IPS-NIHi11 (cell line): ENCODE measurements around the gene SPINK4.

Experiments used
- DNase-seq: peaks from one replicate; pipeline ENCODE4 v3.0.0; 2012; ENCODE audit warnings: mixed read lengths, low spot score

Gene SPINK4

DNA sequence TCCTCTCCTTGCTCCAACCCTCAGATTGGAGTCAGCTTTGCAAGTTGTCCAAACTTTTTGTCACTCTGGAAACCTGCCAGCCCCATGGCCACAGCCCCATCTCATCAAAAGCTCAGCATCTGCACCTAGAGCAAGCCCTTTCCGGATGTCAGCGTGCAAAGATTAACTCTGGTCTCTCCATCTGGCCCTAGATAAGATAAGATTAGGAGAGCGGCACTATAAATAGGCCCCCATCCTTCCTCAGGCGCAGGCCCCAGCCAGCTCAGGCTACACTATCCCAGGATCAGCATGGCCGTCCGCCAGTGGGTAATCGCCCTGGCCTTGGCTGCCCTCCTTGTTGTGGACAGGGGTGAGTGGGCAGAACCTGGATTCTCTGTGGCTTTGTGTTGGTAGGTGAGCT, at the start of gene SPINK4:
SPINK4 (plus strand) TSS at position 247 of the 400 bp plus-strand sequence; CDS start at position 289, 42 bp downstream.
- no peak for DNase-seq

GRCh38 chr9:33192493-33193255, 47.3 kb upstream of the SPINK4 start:
- no peak for DNase-seq

DNA sequence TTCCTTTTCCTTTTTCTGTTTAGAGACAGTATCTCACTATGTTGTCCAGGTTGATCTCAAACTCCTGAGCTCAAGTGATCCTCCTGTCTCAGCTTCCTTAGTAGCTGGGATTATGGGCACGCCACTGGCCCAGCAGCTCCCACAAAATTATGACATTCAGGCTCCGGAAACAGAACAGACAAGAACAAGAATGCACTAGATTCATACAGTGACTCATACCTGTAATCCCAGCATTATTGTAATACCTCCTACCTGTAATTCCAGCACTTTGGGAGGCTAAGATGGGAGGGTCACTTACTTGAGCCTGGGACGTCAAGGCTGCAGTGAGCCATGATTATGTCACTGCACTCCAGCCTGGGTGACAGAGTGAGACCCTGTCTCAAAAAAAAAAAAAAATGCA, 46.1 kb upstream of the SPINK4 start:
- no peak for DNase-seq

GRCh38 chr9:33196736-33197135, 43.2 kb upstream of the SPINK4 start:
- no peak for DNase-seq

- no peak for DNase-seq
Observed at GRCh38 chr9:33197279-33198152, 42.5 kb upstream of the SPINK4 start.

- no peak for DNase-seq
Observed at GRCh38 chr9:33198165-33198564, 41.8 kb upstream of the SPINK4 start.

DNA sequence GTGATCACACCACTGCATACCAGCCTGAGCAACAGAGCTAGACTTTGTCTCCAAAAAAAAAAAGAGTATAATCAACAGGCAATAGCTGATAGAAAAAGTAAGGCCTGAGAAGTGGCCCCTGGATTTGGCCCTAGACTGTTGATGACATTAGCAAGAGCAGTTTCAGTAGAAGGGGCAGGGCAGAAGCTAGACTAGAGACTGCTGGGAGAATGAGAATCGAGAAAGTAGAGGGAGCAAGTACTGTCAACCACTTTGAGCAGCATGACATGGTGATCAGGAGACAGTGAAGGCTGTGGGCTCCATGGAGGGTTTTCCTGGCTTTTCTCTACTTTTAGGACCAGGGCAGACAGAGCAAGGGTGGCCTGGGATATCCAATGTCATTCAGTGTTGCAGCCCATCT, 37.9 kb upstream of the SPINK4 start:
- DNase-seq = no peak

- DNase-seq = no peak
Observed at GRCh38 chr9:33202552-33203201, 37.3 kb upstream of the SPINK4 start.

DNA sequence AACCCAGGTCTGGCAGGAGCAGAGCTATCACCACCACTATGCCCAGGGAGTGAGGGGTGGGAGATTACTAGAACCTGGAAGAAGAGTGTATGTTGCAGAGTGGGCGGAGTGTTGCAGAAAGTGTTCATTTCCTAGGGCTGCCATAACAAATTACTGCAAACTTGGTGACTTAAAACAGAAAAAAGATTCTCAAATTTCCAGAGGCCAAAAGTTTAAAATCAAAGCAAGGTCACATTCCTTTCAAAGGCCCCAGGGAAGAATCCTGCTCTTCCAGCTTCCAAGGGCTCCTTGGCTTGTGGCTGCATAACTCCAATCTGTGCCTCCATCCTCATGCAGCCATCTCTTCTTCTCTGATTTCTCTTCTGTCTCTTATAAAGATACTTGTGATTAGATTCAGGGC, 30.6 kb upstream of the SPINK4 start:
- DNase-seq = no peak

DNA sequence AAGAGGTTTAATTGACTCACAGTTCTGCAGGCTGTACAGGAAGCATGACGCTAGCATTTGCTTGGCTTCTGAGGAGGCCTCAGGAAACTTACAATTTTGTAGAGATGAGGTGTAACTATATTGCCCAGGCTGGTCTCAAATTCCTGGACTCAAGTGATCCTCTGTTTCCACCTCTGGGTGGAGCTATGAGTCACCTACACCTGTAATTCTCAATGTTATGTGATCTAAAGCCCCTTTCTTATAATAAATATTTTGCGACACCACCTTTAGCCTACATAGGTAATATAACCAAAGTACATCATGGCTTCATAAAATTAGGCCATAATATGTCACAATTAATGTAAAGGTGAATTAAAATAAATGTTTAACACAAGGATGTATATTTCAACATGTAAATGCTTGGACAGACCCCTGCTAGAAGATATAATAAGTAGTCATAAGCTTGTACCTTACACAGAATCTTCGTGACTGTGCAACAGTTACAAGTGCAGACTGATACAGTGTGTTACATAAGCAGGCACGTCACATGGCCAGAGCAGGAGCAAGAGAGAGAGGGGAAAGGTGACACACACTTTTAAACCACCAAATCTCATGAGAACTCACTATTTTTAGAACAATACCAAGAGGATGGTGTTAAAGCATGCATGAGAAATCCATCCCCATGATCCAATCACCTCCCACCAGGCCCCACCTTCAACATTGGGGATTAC, 29.8 kb upstream of the SPINK4 start:
- DNase-seq = no peak

DNA sequence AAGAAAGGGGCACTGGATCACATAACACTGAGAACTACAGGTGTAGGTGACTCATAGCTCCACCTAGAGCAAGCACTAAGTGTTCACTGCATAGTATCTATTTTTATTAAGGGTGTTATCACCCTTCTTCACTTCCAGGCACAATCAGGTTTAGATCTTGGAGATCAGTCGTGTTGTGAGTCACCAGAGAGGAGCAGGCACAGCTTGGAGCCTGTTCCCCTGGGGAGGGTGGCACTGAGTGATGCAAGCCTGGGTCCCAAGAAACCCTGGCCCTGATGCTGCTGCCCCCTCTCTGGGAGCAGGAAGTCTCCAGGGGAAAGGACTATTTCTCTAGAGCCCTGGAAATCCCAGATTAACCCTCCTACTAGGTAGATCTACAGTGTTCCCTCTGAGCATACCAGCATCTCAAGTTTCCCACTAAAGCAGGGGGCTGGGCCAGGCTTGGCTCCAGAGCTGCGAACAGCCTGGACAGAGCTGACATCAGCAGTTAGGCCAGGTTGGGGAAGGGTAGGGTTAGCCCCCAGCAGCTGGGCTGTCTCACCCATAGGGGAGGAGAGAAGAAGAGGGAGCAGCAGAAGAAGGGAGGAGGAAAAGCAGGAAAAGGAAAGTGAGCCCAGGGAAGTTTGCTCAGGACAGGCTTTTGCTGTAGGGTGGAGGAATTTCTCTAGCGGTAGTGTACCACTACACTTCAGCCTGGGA, 28.1 kb upstream of the SPINK4 start:
- DNase-seq = peak; percentile 48

DNA sequence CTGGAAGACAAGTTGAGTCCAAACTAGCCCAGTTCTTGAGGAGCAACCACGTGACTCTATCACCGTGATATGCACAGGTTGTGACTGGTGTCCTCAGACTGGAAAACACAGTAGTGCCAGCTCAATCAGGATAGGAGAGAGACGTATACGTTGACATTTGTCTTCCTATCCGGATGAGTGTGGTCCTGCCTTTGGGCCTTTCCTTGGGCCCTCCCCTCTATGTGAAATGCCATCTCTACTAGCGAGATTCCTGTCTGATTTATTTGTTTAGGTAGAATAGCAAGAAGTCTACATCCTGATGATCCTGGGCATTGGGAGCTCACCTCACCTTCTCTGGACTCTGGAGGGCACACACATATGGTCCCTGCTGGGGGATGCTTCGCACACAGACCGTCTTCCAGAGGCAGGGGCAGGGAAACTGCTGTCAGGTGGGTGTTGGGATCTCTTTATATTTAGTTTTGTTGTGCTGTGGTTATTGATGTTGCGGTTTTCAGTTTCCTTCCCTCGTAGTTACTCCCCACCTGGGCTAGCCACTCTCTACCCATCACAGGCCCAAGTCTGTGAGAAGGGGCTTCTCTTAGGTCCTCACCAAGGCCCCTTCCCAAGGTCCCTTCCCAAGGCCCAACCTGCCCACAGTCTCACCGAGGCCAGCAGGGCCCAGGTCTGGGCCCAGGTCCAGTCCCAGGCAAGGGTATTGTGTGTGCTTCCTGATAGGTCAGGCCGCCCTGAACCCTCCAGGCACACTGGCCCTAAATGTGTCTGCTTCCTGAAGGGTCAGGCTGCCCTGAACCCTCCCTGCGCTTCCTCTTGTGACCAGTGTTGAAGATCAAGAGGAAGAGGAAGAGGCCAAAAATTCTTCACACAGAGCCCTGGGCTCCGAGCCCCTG, 19.0 kb upstream of the SPINK4 start:
- no peak for DNase-seq

- DNase-seq = no peak
Observed at GRCh38 chr9:33221568-33221884, 18.4 kb upstream of the SPINK4 start.

- no peak for DNase-seq
Observed at GRCh38 chr9:33222031-33222430, 17.9 kb upstream of the SPINK4 start.

DNA sequence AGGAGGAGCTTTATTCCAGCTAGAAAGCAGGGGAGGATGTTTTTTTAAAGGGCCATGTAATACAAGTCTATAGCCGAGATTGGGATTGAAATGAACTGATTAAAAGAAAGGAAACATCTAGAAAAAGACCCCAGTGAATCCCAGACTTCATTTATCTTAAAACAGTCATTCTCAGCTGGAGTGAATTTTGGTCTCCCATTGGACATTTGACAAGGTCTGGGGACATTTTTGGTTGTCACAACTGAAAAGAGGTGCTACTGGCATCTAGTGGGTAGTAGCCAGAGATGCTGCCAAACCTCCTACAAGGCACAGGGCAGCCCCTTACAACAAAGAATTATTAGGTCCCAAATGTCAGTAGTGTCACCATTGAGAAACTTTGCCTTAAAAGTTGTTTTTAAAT, 16.3 kb upstream of the SPINK4 start:
- no peak for DNase-seq

GRCh38 chr9:33225319-33226147, 14.4 kb upstream of the SPINK4 start:
- no peak for DNase-seq

DNA sequence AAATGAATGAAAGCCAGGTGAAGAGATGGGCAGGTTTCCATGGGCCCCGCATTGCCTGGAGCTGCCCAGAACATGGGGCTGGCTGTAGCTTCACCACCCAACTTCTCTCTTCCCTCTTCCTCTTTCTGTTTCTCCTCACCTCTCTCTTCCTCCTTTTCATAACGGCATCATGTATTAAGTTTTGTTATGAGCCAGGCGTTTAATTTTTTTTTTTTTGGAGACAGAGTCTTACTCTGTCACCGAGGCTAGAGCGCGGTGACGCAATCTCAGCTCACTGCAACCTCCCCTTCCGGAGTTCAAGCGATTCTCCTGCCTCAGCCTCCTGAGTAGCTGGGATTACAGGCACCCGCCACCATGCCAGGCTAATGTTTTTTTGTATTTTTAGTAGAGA, 13.0 kb upstream of the SPINK4 start:
- no peak for DNase-seq

GRCh38 chr9:33227741-33228140, 12.2 kb upstream of the SPINK4 start:
- no peak for DNase-seq

- no peak for DNase-seq
Observed at GRCh38 chr9:33228606-33229005, 11.4 kb upstream of the SPINK4 start.
